ENCODE measurements around the gene SENP2.
"Not testable (repeated sequence)": the region's sequence is repeated elsewhere in the genome, so short reads cannot be mapped to it uniquely, and the experiment has no call there.

DNA sequence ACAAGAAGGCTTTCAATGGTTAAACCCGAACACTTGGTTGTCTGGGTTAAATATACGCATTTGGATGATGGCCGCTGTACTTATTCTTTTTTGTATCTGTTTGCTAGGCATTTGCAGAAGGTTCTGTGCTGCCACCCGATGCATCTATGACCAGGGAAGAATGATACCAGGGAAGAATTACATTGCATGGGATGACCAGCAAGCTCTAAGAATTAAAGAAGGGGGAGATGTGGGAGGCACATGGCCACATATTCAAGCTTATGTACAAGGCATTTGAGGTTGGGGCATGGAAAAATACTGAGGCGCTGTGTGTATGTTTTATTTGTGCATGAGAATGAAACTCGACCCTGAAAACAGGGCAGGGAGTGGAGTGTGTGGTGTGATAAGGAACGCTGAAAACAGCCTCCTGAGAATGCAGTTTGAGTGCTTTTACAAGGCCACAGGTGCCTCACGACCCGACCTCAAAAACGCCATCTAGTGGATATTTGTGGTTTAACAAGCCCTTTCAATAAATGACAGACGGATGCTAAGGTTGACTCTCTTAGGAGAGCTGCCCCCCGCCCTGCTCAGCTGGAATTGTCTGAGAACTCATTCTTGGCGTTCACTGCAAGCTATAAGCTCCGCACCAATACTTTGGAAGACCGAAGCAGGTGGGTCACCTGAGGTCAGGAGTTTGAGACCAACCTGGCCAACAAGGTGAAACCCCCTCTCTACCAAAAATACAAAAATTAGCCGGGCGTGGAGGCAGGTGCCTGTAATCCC lies 10.8 kb upstream of the SENP2 start:
- TF ChIP-seq, protein P1, sequence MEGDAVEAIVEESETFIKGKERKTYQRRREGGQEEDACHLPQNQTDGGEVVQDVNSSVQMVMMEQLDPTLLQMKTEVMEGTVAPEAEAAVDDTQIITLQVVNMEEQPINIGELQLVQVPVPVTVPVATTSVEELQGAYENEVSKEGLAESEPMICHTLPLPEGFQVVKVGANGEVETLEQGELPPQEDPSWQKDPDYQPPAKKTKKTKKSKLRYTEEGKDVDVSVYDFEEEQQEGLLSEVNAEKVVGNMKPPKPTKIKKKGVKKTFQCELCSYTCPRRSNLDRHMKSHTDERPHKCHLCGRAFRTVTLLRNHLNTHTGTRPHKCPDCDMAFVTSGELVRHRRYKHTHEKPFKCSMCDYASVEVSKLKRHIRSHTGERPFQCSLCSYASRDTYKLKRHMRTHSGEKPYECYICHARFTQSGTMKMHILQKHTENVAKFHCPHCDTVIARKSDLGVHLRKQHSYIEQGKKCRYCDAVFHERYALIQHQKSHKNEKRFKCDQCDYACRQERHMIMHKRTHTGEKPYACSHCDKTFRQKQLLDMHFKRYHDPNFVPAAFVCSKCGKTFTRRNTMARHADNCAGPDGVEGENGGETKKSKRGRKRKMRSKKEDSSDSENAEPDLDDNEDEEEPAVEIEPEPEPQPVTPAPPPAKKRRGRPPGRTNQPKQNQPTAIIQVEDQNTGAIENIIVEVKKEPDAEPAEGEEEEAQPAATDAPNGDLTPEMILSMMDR (IDR thresholded peaks at IDR 0.05) = peak in 2 of 3 donors; percentile 31 to 40
- not testable (repeated sequence) for TF ChIP-seq EP300 (IDR thresholded peaks at IDR 0.05)
